HCT116 (cell line): ENCODE results near the gene ABHD14A. TPM values are rescaled to one million over a fixed set of nuclear protein-coding genes. Genes with fewer than 3 reads are reported as not detected.

Source experiments
- ATAC-seq: fragments of 200-7000 bp; cut with Tn5 transposase; 2 replicates; pipeline ENCODE4 v1.9.1; 2020; ENCODE audit warnings: mild to moderate bottlenecking, moderate library complexity
- BruUV-seq: library from RNA; stranded (reverse); fragments of 400-500 nt; replicated peaks from 2 replicates; lab custom pipeline; 2021; lab: Mats Ljungman, UMichigan
- CTCF ChIA-PET: fragments of 300-600 bp; sonication (Branson Sonifier 250); formaldehyde crosslinking; loops from one replicate; lab custom pipeline; 2021; ENCODE audit warnings: antibody characterized with exemption; lab: Charles Lee
- POLR2A ChIA-PET: fragments of 300-600, 350-600 bp; sonication (Branson Sonifier 250); formaldehyde crosslinking; loops from one replicate; lab custom pipeline; 2021; ENCODE audit warnings: antibody characterized with exemption; lab: Charles Lee
- RAD21 ChIA-PET, 2 experiments: fragments of 300-600 bp; sonication (Branson Sonifier 250); formaldehyde crosslinking; loops; one replicate each; lab custom pipeline; 2023; ENCODE audit warnings: low total read pairs in 2 of 2; ENCODE audit not compliant: uncharacterized antibody in 2 of 2, unreplicated experiment in 2 of 2, low non-redundant PET in 1 of 2; lab: Charles Lee
- DNase-seq: peaks from one replicate; pipeline ENCODE4 v3.0.0-alpha.2; 2010; ENCODE audit warnings: low read depth, low spot score
- H2AFZ ChIP-seq: fragments of 200-600 bp; shearing (Covaris generic), sonication (generic); 2 replicates; pipeline ENCODE4 v1.6.1; 2017; ENCODE audit warnings: low read depth, mixed run types, mixed read lengths, antibody characterized with exemption, low read length; ENCODE audit not compliant: poor library complexity, severe bottlenecking
- H3K27ac ChIP-seq: 2 replicates; pipeline ENCODE4 v1.5.1; 2012; ENCODE audit warnings: low read depth, low read length
- H3K27me3 ChIP-seq: fragments of 200-600 bp; sonication (generic); 2 replicates; pipeline ENCODE4 v1.6.1; 2016; ENCODE audit warnings: mixed run types, low read length, mixed read lengths; ENCODE audit not compliant: insufficient read depth
- H3K36me3 ChIP-seq, 2 experiments: fragments of 200-500 bp in 1 of 2; fragments of 200-600 bp in 1 of 2; sonication (Bioruptor generic) in 1 of 2; sonication (generic) in 1 of 2; 2 replicates each; pipeline versions ENCODE4 v1.5.1 to v1.6.1; 2014 to 2016; ENCODE audit warnings: low read length in 2 of 2, inconsistent platforms in 1 of 2, mixed read lengths in 1 of 2, mixed run types in 1 of 2; ENCODE audit not compliant: insufficient read depth in 2 of 2, control insufficient read depth in 1 of 2
- H3K4me1 ChIP-seq, 2 experiments: fragments of 200-600 bp in 1 of 2; sonication (generic) in 1 of 2; 2 replicates each; pipeline versions ENCODE4 v1.5.1 to v1.6.1; 2012 to 2017; ENCODE audit warnings: low read length in 2 of 2, inconsistent platforms in 1 of 2, mild to moderate bottlenecking in 1 of 2, mixed read lengths in 1 of 2, mixed run types in 1 of 2, moderate library complexity in 1 of 2; ENCODE audit not compliant: insufficient read depth in 2 of 2, control insufficient read depth in 1 of 2
- H3K4me2 ChIP-seq: fragments of 200-600 bp; sonication (generic); 2 replicates; pipeline ENCODE4 v1.6.1; 2017; ENCODE audit warnings: mixed run types, low read length, mixed read lengths
- H3K4me3 ChIP-seq, 2 experiments: fragments of 200-600 bp in 1 of 2; sonication (generic) in 1 of 2; replicated peaks in 1 of 2; 2 replicates each; pipeline ENCODE4 v1.5.1; 2011 to 2016; ENCODE audit warnings: low read length in 2 of 2, control low read depth in 1 of 2, low read depth in 1 of 2, mild to moderate bottlenecking in 1 of 2, mixed read lengths in 1 of 2, mixed run types in 1 of 2
- H3K79me2 ChIP-seq: fragments of 200-600 bp; sonication (generic); 2 replicates; pipeline ENCODE4 v1.6.1; 2017; ENCODE audit warnings: mild to moderate bottlenecking, mixed run types, low read length, moderate library complexity, mixed read lengths; ENCODE audit not compliant: insufficient read depth
- H3K9ac ChIP-seq: fragments of 200-600 bp; sonication (generic); 2 replicates; pipeline ENCODE4 v1.6.1; 2016; ENCODE audit warnings: low read length, mixed read lengths
- H3K9me2 ChIP-seq: fragments of 200-600 bp; sonication (generic), shearing (Covaris generic); 2 replicates; pipeline ENCODE4 v1.6.1; 2017; ENCODE audit warnings: mixed run types, mild to moderate bottlenecking, moderate library complexity; ENCODE audit not compliant: insufficient read depth
- H3K9me3 ChIP-seq, 2 experiments: fragments of 200-500 bp in 1 of 2; fragments of 200-600 bp in 1 of 2; sonication (Bioruptor generic) in 1 of 2; sonication (generic) in 1 of 2; 2 replicates each; pipeline ENCODE4 v1.6.1; 2014 to 2017; ENCODE audit warnings: low read length in 2 of 2, mixed read lengths in 2 of 2, inconsistent platforms in 1 of 2, low read depth in 1 of 2, mild to moderate bottlenecking in 1 of 2, mixed run types in 1 of 2, moderate library complexity in 1 of 2; ENCODE audit not compliant: control insufficient read depth in 1 of 2, insufficient read depth in 1 of 2
- H4K20me1 ChIP-seq: fragments of 200-600 bp; sonication (generic), shearing (Covaris generic); 2 replicates; pipeline ENCODE4 v1.6.1; 2017; ENCODE audit warnings: mixed run types, mild to moderate bottlenecking, moderate library complexity; ENCODE audit not compliant: insufficient read depth
- ATF3 ChIP-seq: IDR thresholded peaks from 2 replicates; pipeline ENCODE4 v1.6.1; 2012
- CBX3 ChIP-seq: IDR thresholded peaks from 2 replicates; pipeline ENCODE4 v1.6.1; 2012; ENCODE audit warnings: low read depth
- CEBPB ChIP-seq: IDR thresholded peaks from 2 replicates; pipeline ENCODE4 v1.6.1; 2012; ENCODE audit warnings: low read depth
- CTCF ChIP-seq, 3 experiments: fragments of 200-600 bp in 1 of 3; sonication (generic) in 1 of 3; IDR thresholded peaks in 2 of 3; conservative IDR thresholded peaks in 1 of 3; 2 replicates each; pipeline ENCODE4 v1.5.1; 2012 to 2017; ENCODE audit warnings: low read depth in 2 of 3, low read length in 2 of 3, antibody characterized with exemption in 1 of 3, borderline replicate concordance in 1 of 3, control low read depth in 1 of 3, mild to moderate bottlenecking in 1 of 3, mixed read lengths in 1 of 3, mixed run types in 1 of 3, moderate library complexity in 1 of 3; ENCODE audit not compliant: insufficient read depth in 1 of 3
- EGR1 ChIP-seq: IDR thresholded peaks from 2 replicates; pipeline ENCODE4 v1.6.1; 2012; ENCODE audit warnings: low read depth
- ELF1 ChIP-seq: IDR thresholded peaks from 2 replicates; pipeline ENCODE4 v1.6.1; 2012; ENCODE audit warnings: low read depth, borderline replicate concordance
- EZH2 ChIP-seq: fragments of 200-600 bp; sonication (generic); IDR thresholded peaks from 2 replicates; pipeline ENCODE4 v1.6.1; 2017; ENCODE audit warnings: antibody characterized with exemption, mixed run types
- EZH2phosphoT487 ChIP-seq: fragments of 200-600 bp; IDR thresholded peaks from 2 replicates; pipeline ENCODE4 v1.6.1; 2018; ENCODE audit warnings: antibody characterized with exemption, borderline replicate concordance
- FOSL1 ChIP-seq: IDR thresholded peaks from 2 replicates; pipeline ENCODE4 v1.6.1; 2012; ENCODE audit warnings: low read depth
- JUND ChIP-seq: IDR thresholded peaks from 2 replicates; pipeline ENCODE4 v1.6.1; 2012
- RAD21 ChIP-seq: IDR thresholded peaks from 2 replicates; pipeline ENCODE4 v1.6.1; 2012; ENCODE audit warnings: low read depth, mild to moderate bottlenecking
- REST ChIP-seq: IDR thresholded peaks from 2 replicates; pipeline ENCODE4 v1.6.1; 2012; ENCODE audit warnings: low read depth
- SP1 ChIP-seq: IDR thresholded peaks from 2 replicates; pipeline ENCODE4 v1.6.1; 2012; ENCODE audit warnings: low read depth
- SRF ChIP-seq: IDR thresholded peaks from 2 replicates; pipeline ENCODE4 v1.6.1; 2012; ENCODE audit warnings: low read depth
- YY1 ChIP-seq: IDR thresholded peaks from 2 replicates; pipeline ENCODE4 v1.6.1; 2011; ENCODE audit warnings: low read length, low read depth, moderate library complexity, mild to moderate bottlenecking; ENCODE audit not compliant: insufficient replicate concordance; ENCODE audit errors: extremely low read depth
- ZBTB33 ChIP-seq: IDR thresholded peaks from 2 replicates; pipeline ENCODE4 v1.6.1; 2011; ENCODE audit warnings: mild to moderate bottlenecking, low read length, moderate library complexity; ENCODE audit not compliant: insufficient replicate concordance; ENCODE audit errors: extremely low read depth
- ZFX ChIP-seq: fragments of 450-650 bp; IDR thresholded peaks from 2 replicates; pipeline ENCODE4 v1.6.1; 2017
- ZNF274 ChIP-seq: fragments of 200-500 bp; sonication (Bioruptor generic); IDR thresholded peaks from 2 replicates; pipeline ENCODE4 v1.6.1; 2014; ENCODE audit warnings: mild to moderate bottlenecking, low read depth, low read length, inconsistent platforms
- intact Hi-C: fragments of 100-400 bp; cut with micrococcal nuclease; formaldehyde crosslinking; loops from 2 replicates; pipeline ENCODE4 v1.10.0; 2022
- total RNA-seq: library from RNA; stranded (reverse); gene quantifications from one replicate; pipeline ENCODE4 v1.2.1, GENCODE V29; 2021; ENCODE audit not compliant: unreplicated experiment

The ABHD14A gene
- total RNA-seq, 1 experiment from 2014 or later, result 11.6 TPM

DNA sequence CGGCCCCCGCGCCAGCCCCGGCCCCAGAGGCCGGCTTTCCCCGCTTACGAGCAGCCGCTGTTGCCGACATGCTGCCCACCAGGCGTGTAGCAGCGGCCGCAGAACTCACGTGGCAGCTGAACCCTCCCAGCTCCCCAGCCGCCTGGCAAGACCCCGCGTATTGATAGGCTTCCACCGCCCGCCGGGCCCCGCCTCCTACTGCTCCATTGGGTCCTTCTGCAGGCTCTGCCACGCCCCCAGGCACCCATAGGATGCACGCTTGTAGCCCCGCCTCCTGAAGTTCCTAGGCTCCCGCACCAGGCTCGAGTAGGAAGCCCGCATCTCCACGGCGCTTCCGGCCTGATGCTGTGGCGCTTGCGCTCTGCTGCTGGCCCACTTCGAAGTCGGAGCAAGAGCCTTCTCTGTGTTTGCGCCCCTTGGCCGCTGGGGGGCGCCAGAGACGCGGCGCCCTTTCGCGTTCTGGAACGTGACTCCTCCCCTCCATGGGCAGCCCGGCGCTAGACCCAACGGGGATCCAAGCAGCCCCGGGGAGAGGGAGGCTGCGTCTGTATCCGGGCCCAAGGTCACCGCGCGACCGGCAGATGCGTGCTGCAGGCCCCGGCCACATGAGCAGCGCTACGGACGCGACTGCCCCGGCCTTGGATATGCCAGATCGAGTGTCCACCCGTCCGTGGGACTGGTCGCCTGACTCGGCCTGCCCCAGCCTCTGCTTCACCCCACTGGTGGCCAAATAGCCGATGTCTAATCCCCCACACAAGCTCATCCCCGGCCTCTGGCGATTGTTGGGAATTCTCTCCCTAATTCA is 32.9 kb upstream of the ABHD14A start, which contains the start of the genes PARP3 and RRP9:
PARP3 (plus strand) TSS at position 566 of the 805 bp plus-strand sequence. CDS start 993 bp downstream, outside the sequence.
RRP9 (minus strand) TSS at position 107 of the 805 bp plus-strand sequence; CDS start at position 70, 37 bp downstream.
- H3K9me3 ChIP-seq, result no peaks in the 10 kb centered on the region
- H3K27ac ChIP-seq, result peak within 1 kb of the TSS; percentile 96
- intact Hi-C loops, result loop anchor here (1.0 to 5.0 kb wide), 4 partner anchors 32 to 210 kb away; partner anchors contain the start of genes ABHD14B and POC1A
- DNase-seq (peak; percentile 99), ATAC-seq (peak; percentile 89)
- H3K9ac ChIP-seq, result peak within 1 kb of the TSS; percentile 96
- POLR2A ChIA-PET, result interaction anchor here (0.6 to 2.3 kb wide), 16 partner anchors 9 to 213 kb away, joined by 3 to 31 read pairs (median 4); partner anchors contain the start of genes ABHD14A, ABHD14B, ACY1 and POC1A
- H3K4me1 ChIP-seq, result peaks cover 23 to 29% of the 10 kb centered on the region in 2 experiments
- peak within 1 kb of the TSS; percentile 82 to 89 for H3K4me3 ChIP-seq
- BruUV-seq, result no TSS peak
- H3K27me3 ChIP-seq, result no peaks in the 10 kb centered on the region
- peaks cover 45% of the 10 kb centered on the region for H3K79me2 ChIP-seq
- RAD21 ChIA-PET, result interaction anchor here (0.6 to 1.9 kb wide), 6 partner anchors 32 to 112 kb away, joined by 3 to 7 read pairs (median 5); partner anchors contain the start of genes ABHD14B (in 2 of the 2) and RPL29 (in 1 of the 2)
- CTCF ChIA-PET, result interaction anchor here (0.6 to 2.4 kb wide), 28 partner anchors 8 to 440 kb away, joined by 3 to 46 read pairs (median 4); partner anchors contain the start of genes ABHD14A, ABHD14B, ACY1 and IQCF1
- peaks cover 5 to 23% of the 10 kb centered on the region in 2 experiments for H3K36me3 ChIP-seq
- H3K9me2 ChIP-seq, result no peaks in the 10 kb centered on the region
- 0 out of 2 replicates have a peak, but pooled peaks cover 4% of the 10 kb centered on the region for H4K20me1 ChIP-seq
- H3K4me2 ChIP-seq, result peak within 1 kb of the TSS; percentile 100
- no peak within 1 kb of the TSS for H2AFZ ChIP-seq
- TF ChIP-seq FOSL1 (no peak), EZH2 (no peak), SRF (no peak), YY1 (peak; percentile 63), CEBPB (no peak), CBX3 (no peak), CTCF (IDR thresholded peaks at IDR 0.05 in 2 of 3, conservative IDR thresholded peaks at IDR 0.05 in 1 of 3; ENCODE audit: borderline replicate concordance in 1 of 3, insufficient read depth in 1 of 3, low read depth in 2 of 3, low read length in 2 of 3) (peak in 2 of 3 experiments; percentile 95 to 99; a peak in 4 of 6 replicates), ATF3 (no peak), RAD21 (no peak), ELF1 (no peak), EZH2phosphoT487 (no peak), ZNF274 (no peak), ZFX (peak; percentile 87; the same call in 1 of the 2 replicates), JUND (no peak), ZBTB33 (peak; percentile 37), EGR1 (no peak), REST (no peak), SP1 (no peak)
